Cardiac fibroblast (primary cell): ENCODE measurements around the gene GCNT1.

Experiments
- DNase-seq, 2 donors: peaks; one replicate each; pipeline versions ENCODE4 v3.0.0 to v3.0.0-alpha.2; 2010; ENCODE audit warnings: low read depth in 2 of 2
- H3K4me3 ChIP-seq, 2 donors: replicated peaks in 1 of 2; 1 replicate in 1 of 2; 2 replicates in 1 of 2; pipeline ENCODE4 v1.5.1; 2011; ENCODE audit warnings: low read depth in 2 of 2, low read length in 2 of 2, mild to moderate bottlenecking in 2 of 2, moderate library complexity in 1 of 2
- CTCF ChIP-seq: IDR thresholded peaks from one replicate; pipeline ENCODE4 v1.5.1; 2011; ENCODE audit warnings: low read depth, mild to moderate bottlenecking, low read length, inconsistent platforms

GCNT1 gene

DNA sequence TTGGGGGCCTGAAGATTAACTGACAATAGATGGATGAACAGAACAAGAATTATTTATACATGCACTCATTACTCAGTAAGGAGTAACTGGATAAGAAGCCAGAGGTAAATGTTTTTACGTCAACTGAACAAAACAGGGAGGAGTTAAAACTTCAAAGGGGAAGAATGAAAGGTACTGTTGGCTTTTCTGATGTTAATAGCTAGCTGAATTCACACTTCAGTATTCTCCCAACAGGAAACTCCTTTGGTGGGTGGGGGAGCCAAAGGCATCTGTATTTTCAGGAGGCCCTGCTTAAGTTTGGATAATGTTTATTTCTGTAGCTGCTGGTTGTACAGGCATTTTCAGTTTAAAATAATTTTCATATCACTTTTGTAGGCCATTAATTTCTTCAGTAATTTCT lies 41.6 kb upstream of the GCNT1 start:
- no peak for TF ChIP-seq CTCF
- no peak for DNase-seq
- H3K4me3 ChIP-seq, result no peak overlapping the region

GRCh38 chr9:76419782-76420380 lies 39.1 kb upstream of the GCNT1 start:
- DNase-seq, result peak; percentile 32 to 51
- peak; percentile 77 for TF ChIP-seq CTCF

DNA sequence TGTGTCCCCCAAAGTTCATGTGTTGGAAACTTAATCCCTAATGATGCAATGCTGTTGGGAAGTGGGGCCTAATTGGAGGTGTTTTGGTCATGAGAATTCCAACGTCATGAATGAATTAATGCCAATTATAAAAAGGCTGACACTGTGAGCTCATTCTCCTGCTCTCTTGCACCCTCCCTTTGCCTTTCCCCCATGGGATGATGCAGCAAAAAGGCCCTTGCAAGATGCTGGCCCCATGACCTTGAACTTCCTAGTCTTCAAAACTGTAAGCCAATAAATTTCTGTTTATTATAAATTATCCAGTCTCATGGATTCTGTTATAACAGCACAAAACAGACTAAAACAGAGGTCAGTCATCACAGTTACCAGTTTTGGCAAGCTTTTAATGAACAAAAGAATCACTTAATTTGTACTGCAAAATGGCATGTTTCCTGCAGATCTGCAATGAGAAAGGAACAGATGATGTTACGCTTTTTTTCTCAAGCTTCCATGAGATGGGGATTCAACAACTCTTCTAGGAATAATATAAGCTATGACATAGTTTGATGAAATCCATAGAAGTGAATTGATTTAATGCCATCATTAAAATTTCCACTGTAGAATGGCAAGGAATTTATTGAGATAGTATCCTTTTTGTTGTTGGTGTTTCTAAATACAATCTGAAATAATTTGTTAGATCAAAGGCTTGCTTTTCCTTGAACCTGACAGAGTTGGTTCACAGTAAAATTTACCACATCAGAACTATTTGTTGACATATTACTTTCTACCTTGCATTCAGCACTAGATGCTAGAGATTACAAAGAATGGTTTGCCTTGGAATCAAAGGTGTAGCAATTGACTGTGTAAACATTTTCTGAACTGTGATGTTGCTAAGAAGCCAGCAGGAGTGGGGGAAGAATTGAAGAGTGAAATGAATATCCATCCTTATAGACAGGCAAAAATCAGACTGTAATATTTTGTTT lies 35.5 kb upstream of the GCNT1 start:
- no peak for DNase-seq
- no peak for TF ChIP-seq CTCF
- H3K4me3 ChIP-seq, result no peak overlapping the region

More at GRCh38 chr9:76419782-76420380, 39.1 kb upstream of the GCNT1 start:
- H3K4me3 ChIP-seq, result no peak overlapping the region

- TF ChIP-seq CTCF, result no peak
- H3K4me3 ChIP-seq, result no peak overlapping the region
- DNase-seq, result no peak
Observed at GRCh38 chr9:76424491-76424890, 34.5 kb upstream of the GCNT1 start.

GRCh38 chr9:76425677-76426453 lies 33.1 kb upstream of the GCNT1 start:
- no peak for DNase-seq
- no peak for TF ChIP-seq CTCF

DNA sequence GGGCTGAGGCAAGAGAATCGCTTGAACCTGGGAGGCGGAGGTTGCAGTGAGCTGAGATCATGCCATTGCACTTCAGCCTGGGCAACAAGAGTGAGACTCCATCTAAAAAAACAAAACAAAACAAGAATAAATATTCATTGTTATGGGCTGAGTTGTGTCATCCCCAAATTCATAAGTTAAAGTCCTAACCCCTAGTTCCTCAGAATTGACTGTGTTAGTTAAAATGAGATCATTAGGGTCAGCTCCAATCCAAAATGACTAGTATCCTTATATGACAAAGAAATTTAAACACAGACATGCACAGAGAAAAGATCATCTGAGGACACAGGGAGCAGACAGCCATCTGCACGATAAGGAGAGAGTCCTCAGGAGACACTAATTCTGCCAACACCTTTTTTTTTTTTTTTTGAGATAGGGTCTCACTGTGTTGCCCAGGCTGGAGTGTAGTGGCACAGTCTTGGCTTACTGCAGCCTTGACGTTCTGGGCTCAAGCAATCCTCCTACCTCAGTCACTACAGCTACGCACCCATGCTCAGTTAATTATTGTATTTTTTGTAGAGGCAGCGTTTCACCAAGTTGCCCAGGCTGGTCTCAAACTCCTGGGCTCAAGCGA lies 32.1 kb upstream of the GCNT1 start:
- TF ChIP-seq CTCF, result no peak
- no peak for DNase-seq
- H3K4me3 ChIP-seq, result no peak overlapping the region

More at GRCh38 chr9:76425677-76426453, 33.1 kb upstream of the GCNT1 start:
- no peak overlapping the region for H3K4me3 ChIP-seq
